ENCODE results near the gene ENOSF1. TPM values are rescaled to one million over a fixed set of nuclear protein-coding genes. Genes with fewer than 3 reads are reported as not detected.

ENOSF1 gene
- polyA plus RNA-seq, 1 of the 3 experiments (the other 2 are of a cell fraction) = 23.3 TPM

GRCh38 chr18:644395-645004, 67.9 kb downstream of the ENOSF1 start:
- no peak overlapping the region for H3K4me2 ChIP-seq
- H3K4me3 ChIP-seq (ENCODE audit: low read depth in 2 of 2, low read length in 1 of 2) = no peak overlapping the region
- no peaks in the 10 kb centered on the region for H3K9me2 ChIP-seq
- TF ChIP-seq SMC3 (IDR thresholded peaks at IDR 0.05; ENCODE audit: low read depth, low read length) (no peak), CTCF (IDR thresholded peaks at IDR 0.05) (0 out of 2 replicates have a peak, but pooled peaks have one; percentile 8)
- H3K27me3 ChIP-seq (ENCODE audit: insufficient read depth) = no peaks in the 10 kb centered on the region
- ChIA-PET POLR2A (no interaction called here), CTCF (interaction anchor here (1.1 to 1.9 kb wide), 3 partner anchors 13 to 28 kb away, joined by 3 to 5 read pairs (median 4); no protein-coding TSS in a partner anchor)
- no peak overlapping the region for H3K27ac ChIP-seq (ENCODE audit: low read depth in 2 of 2, low read length in 1 of 2)
- H3K4me1 ChIP-seq (ENCODE audit: control insufficient read depth in 1 of 2, insufficient read depth in 2 of 2, low read depth in 1 of 2, low read length in 1 of 2) = no peaks in the 10 kb centered on the region
- no peak overlapping the region for H2AFZ ChIP-seq (ENCODE audit: low read depth)
- no peak overlapping the region for H3K9ac ChIP-seq
- H3K79me2 ChIP-seq (ENCODE audit: insufficient read depth) = no peaks in the 10 kb centered on the region
- H3K9me3 ChIP-seq = no peaks in the 10 kb centered on the region
- 40% methylated on average over 2 of the region's 2 CpGs for WGBS (ENCODE audit: low lambda C conversion rate)
- no peaks in the 10 kb centered on the region for H3K36me3 ChIP-seq (replicated peaks in 1 of 2; ENCODE audit: control insufficient read depth in 1 of 2, insufficient read depth in 2 of 2, low read length in 1 of 2)
- H3F3A ChIP-seq (replicated peaks; ENCODE audit: insufficient read depth) = no peaks in the 10 kb centered on the region
- H4K20me1 ChIP-seq (ENCODE audit: insufficient read depth) = no peaks in the 10 kb centered on the region
- no peak for DNase-seq

DNA sequence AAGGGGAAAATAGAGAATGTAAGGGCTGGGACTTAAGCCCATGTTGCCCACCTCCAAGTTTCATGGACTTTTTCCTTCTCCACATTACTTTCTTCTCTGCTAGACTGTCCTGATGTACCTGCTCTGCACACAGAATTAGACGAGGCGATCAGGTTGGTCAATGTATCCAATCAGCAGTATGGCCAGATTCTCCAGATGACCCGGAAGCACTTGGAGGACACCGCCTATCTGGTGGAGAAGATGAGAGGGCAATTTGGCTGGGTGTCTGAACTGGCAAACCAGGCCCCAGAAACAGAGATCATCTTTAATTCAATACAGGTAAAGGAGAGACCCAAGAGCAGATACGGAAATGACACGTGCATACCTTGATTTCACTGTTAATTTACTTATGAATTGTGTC, 71.2 kb downstream of the ENOSF1 start:
- H3K9me2 ChIP-seq = no peaks in the 10 kb centered on the region
- H3K4me3 ChIP-seq (ENCODE audit: low read depth in 2 of 2, low read length in 1 of 2) = no peak overlapping the region
- ChIA-PET POLR2A (no interaction called here), CTCF (interaction anchor here (1.4 to 2.6 kb wide), 3 partner anchors 15 to 189 kb away, joined by 5 to 12 read pairs (median 6); no protein-coding TSS in a partner anchor)
- no peak overlapping the region for H2AFZ ChIP-seq (ENCODE audit: low read depth)
- H3F3A ChIP-seq (replicated peaks; ENCODE audit: insufficient read depth) = no peaks in the 10 kb centered on the region
- no peaks in the 10 kb centered on the region for H3K79me2 ChIP-seq (ENCODE audit: insufficient read depth)
- no peaks in the 10 kb centered on the region for H3K36me3 ChIP-seq (replicated peaks in 1 of 2; ENCODE audit: control insufficient read depth in 1 of 2, insufficient read depth in 2 of 2, low read length in 1 of 2)
- H3K27ac ChIP-seq (ENCODE audit: low read depth in 2 of 2, low read length in 1 of 2) = no peak overlapping the region
- WGBS (ENCODE audit: low lambda C conversion rate) = 82% methylated on average over 6 of the region's 6 CpGs
- H3K27me3 ChIP-seq (ENCODE audit: insufficient read depth) = no peaks in the 10 kb centered on the region
- no peak for DNase-seq
- H3K9ac ChIP-seq = no peak overlapping the region
- no peaks in the 10 kb centered on the region for H4K20me1 ChIP-seq (ENCODE audit: insufficient read depth)
- no peak overlapping the region for H3K4me2 ChIP-seq
- TF ChIP-seq, protein P1, sequence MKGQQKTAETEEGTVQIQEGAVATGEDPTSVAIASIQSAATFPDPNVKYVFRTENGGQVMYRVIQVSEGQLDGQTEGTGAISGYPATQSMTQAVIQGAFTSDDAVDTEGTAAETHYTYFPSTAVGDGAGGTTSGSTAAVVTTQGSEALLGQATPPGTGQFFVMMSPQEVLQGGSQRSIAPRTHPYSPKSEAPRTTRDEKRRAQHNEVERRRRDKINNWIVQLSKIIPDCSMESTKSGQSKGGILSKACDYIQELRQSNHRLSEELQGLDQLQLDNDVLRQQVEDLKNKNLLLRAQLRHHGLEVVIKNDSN (IDR thresholded peaks at IDR 0.05; ENCODE audit: borderline replicate concordance, low read depth) = no peak
- TF ChIP-seq NRF1 (IDR thresholded peaks at IDR 0.05; ENCODE audit: low read depth, low read length) (no peak), CTCF (IDR thresholded peaks at IDR 0.05) (no peak), RAD21 (IDR thresholded peaks at IDR 0.05; ENCODE audit: low read length) (no peak), CHD2 (IDR thresholded peaks at IDR 0.05; ENCODE audit: low read length, partially characterized antibody) (no peak), FOXM1 (IDR thresholded peaks at IDR 0.05; ENCODE audit: low read depth) (no peak), EZH2phosphoT487 (IDR thresholded peaks at IDR 0.05; ENCODE audit: borderline replicate concordance, low read depth) (no peak), EP300 (IDR thresholded peaks at IDR 0.05; ENCODE audit: borderline replicate concordance in 1 of 2, low read depth in 1 of 2, low read length in 1 of 2) (no peak), YY1 (IDR thresholded peaks at IDR 0.05; ENCODE audit: low read depth) (no peak), JUND (IDR thresholded peaks at IDR 0.05) (no peak), TEAD4 (IDR thresholded peaks at IDR 0.05; ENCODE audit: borderline replicate concordance, insufficient read depth) (no peak), SMC3 (IDR thresholded peaks at IDR 0.05; ENCODE audit: low read depth, low read length) (no peak), TCF12 (IDR thresholded peaks at IDR 0.05) (no peak), RFX5 (IDR thresholded peaks at IDR 0.05; ENCODE audit: low read length) (no peak)
- TF ChIP-seq, protein P2, sequence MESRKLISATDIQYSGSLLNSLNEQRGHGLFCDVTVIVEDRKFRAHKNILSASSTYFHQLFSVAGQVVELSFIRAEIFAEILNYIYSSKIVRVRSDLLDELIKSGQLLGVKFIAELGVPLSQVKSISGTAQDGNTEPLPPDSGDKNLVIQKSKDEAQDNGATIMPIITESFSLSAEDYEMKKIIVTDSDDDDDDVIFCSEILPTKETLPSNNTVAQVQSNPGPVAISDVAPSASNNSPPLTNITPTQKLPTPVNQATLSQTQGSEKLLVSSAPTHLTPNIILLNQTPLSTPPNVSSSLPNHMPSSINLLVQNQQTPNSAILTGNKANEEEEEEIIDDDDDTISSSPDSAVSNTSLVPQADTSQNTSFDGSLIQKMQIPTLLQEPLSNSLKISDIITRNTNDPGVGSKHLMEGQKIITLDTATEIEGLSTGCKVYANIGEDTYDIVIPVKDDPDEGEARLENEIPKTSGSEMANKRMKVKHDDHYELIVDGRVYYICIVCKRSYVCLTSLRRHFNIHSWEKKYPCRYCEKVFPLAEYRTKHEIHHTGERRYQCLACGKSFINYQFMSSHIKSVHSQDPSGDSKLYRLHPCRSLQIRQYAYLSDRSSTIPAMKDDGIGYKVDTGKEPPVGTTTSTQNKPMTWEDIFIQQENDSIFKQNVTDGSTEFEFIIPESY (IDR thresholded peaks at IDR 0.05; ENCODE audit: borderline replicate concordance, low read depth) = no peak
- TF ChIP-seq, protein P3, sequence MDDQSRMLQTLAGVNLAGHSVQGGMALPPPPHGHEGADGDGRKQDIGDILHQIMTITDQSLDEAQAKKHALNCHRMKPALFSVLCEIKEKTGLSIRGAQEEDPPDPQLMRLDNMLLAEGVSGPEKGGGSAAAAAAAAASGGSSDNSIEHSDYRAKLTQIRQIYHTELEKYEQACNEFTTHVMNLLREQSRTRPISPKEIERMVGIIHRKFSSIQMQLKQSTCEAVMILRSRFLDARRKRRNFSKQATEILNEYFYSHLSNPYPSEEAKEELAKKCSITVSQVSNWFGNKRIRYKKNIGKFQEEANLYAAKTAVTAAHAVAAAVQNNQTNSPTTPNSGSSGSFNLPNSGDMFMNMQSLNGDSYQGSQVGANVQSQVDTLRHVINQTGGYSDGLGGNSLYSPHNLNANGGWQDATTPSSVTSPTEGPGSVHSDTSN (IDR thresholded peaks at IDR 0.05) = no peak
- no peaks in the 10 kb centered on the region for H3K4me1 ChIP-seq (ENCODE audit: control insufficient read depth in 1 of 2, insufficient read depth in 2 of 2, low read depth in 1 of 2, low read length in 1 of 2)
- H3K9me3 ChIP-seq = no peaks in the 10 kb centered on the region

All from SK-N-SH (cell line).